Neural progenitor cell (in vitro differentiated cells): ENCODE data around the gene MS4A10.

Experiments
- EZH2phosphoT487 ChIP-seq: fragments of 200-600 bp; sonication (generic); IDR thresholded peaks from 2 replicates; pipeline ENCODE4 v1.6.1; 2017; ENCODE audit warnings: antibody characterized with exemption
- TF ChIP-seq, protein P1 (sequence below): fragments of 200-600 bp; sonication (generic); IDR thresholded peaks from 2 replicates; pipeline ENCODE4 v1.5.1; 2017; ENCODE audit warnings: antibody characterized with exemption, mild to moderate bottlenecking

DNA sequence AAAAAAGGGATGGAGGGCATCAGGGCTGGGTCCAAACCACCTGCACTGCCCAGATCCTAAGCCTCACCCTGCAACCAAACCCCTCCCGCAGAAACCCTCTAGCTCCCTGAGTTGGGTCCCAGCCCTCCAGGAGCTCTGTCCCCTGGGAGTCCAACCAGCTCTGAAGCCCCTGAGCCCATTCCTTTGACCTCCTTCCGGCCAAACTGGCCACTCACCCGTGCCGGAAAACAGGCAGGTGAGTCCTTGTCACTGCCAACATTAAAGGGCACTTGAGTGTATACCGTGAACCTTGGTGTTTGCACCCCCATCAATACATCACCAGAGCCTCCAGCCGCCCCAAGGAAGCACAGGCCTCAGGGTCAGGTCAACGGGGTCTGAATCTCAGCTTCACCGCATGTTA, 16.9 kb upstream of the MS4A10 start:
- TF ChIP-seq EZH2phosphoT487: no peak
- TF ChIP-seq, protein P1, sequence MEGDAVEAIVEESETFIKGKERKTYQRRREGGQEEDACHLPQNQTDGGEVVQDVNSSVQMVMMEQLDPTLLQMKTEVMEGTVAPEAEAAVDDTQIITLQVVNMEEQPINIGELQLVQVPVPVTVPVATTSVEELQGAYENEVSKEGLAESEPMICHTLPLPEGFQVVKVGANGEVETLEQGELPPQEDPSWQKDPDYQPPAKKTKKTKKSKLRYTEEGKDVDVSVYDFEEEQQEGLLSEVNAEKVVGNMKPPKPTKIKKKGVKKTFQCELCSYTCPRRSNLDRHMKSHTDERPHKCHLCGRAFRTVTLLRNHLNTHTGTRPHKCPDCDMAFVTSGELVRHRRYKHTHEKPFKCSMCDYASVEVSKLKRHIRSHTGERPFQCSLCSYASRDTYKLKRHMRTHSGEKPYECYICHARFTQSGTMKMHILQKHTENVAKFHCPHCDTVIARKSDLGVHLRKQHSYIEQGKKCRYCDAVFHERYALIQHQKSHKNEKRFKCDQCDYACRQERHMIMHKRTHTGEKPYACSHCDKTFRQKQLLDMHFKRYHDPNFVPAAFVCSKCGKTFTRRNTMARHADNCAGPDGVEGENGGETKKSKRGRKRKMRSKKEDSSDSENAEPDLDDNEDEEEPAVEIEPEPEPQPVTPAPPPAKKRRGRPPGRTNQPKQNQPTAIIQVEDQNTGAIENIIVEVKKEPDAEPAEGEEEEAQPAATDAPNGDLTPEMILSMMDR: no peak
